Kidney epithelial cell (primary cell): ENCODE data around the gene MAP3K20. TPM values are rescaled to one million over a fixed set of nuclear protein-coding genes. Genes with fewer than 3 reads are reported as not detected.
"Not testable (repeated sequence)": the region's sequence is repeated elsewhere in the genome, so short reads cannot be mapped to it uniquely, and the experiment has no call there.

Experiments
- DNase-seq: peaks from one replicate; pipeline ENCODE4 v3.0.0-alpha.2; 2010; ENCODE audit warnings: low read depth
- H3K27me3 ChIP-seq: 2 replicates; pipeline ENCODE4 v1.6.0; 2011; ENCODE audit warnings: low read length; ENCODE audit not compliant: control insufficient read depth, insufficient read depth
- H3K36me3 ChIP-seq: 2 replicates; pipeline ENCODE4 v1.5.1; 2011; ENCODE audit warnings: low read length; ENCODE audit not compliant: control insufficient read depth, insufficient read depth
- H3K4me3 ChIP-seq: 2 replicates; pipeline ENCODE4 v1.5.1; 2011; ENCODE audit warnings: low read depth, mild to moderate bottlenecking, control low read depth, low read length
- total RNA-seq: library from RNA; depleted of rRNA; stranded (reverse); fragments of >200 nt; gene quantifications from 2 replicates; pipeline ENCODE4 v1.2.3, GENCODE V29; 2015
- TF ChIP-seq, protein P1 (sequence below): IDR thresholded peaks from 2 replicates; pipeline ENCODE4 v1.5.1; 2011; ENCODE audit warnings: mild to moderate bottlenecking, moderate library complexity, low read length, control low read depth, inconsistent platforms; ENCODE audit not compliant: insufficient read depth, poor library complexity, severe bottlenecking

Gene MAP3K20
- total RNA-seq, 1 donor from 2014 or later: 18.9 TPM

- H3K36me3 ChIP-seq: no peaks in the 10 kb centered on the region
- TF ChIP-seq, protein P1, sequence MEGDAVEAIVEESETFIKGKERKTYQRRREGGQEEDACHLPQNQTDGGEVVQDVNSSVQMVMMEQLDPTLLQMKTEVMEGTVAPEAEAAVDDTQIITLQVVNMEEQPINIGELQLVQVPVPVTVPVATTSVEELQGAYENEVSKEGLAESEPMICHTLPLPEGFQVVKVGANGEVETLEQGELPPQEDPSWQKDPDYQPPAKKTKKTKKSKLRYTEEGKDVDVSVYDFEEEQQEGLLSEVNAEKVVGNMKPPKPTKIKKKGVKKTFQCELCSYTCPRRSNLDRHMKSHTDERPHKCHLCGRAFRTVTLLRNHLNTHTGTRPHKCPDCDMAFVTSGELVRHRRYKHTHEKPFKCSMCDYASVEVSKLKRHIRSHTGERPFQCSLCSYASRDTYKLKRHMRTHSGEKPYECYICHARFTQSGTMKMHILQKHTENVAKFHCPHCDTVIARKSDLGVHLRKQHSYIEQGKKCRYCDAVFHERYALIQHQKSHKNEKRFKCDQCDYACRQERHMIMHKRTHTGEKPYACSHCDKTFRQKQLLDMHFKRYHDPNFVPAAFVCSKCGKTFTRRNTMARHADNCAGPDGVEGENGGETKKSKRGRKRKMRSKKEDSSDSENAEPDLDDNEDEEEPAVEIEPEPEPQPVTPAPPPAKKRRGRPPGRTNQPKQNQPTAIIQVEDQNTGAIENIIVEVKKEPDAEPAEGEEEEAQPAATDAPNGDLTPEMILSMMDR: no peak
These were observed 197.2 kb downstream of the MAP3K20 start for GRCh38 chr2:173272849-173273248.

DNA sequence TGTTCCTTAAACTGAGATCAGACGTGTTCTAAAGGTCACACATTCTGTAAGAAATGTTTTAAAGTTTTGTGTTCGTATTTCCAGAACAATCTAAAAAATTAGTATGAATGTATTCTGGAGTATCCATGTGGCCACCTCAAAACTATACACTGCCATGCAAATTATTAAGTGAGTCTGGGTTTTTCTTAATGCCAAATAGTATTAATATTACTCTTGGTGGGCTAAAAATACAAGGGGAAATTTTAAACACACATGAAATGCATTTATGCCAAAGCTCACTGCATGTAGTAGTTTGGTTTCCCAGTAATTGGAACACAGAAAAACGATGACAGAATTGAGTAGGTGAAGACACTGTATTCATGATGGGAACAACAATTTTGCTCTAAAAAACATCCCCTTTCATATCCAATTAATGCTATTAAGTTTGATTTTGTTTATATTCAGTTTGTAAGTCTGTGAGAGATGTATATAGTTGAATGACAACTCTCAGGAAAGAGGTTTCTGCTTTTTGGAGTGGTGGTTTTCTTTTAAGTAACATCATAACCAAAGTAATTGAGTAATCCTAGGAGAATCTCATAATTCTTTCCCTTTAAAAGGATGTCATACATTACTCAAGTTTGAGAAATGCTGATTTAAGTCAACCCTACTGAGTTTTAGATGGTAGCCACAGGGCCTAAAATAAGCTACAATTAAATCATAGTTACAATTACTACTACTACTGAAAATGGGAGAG lies 203.3 kb downstream of the MAP3K20 start:
- Histone ChIP-seq H3K4me3 (no peak overlapping the region), H3K27me3 (no peaks in the 10 kb centered on the region), H3K36me3 (no peaks in the 10 kb centered on the region)
- no peak for DNase-seq
- TF ChIP-seq, protein P1: no peak

More at GRCh38 chr2:173272849-173273248, 197.2 kb downstream of the MAP3K20 start:
- DNase-seq: no peak
- no peak overlapping the region for H3K4me3 ChIP-seq
- H3K27me3 ChIP-seq: no peaks in the 10 kb centered on the region

DNA sequence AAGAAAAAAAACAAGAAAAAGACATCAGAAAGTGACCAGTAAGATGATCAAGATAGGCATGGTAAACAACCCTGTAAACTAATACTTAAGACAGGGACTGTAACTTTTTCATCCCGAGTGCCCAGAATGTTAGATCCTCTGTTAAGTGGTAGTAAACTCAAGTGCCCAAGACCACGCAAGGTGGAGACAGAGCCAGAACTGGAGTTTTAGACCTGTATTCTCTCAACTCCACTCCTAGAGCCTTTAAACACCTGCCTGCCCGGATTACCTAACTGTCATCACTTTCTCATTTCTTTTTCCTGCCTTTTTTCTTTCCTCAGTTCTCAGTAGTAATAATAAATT lies 203.9 kb downstream of the MAP3K20 start:
- H3K4me3 ChIP-seq: no peak overlapping the region
- H3K36me3 ChIP-seq: no peaks in the 10 kb centered on the region
- no peaks in the 10 kb centered on the region for H3K27me3 ChIP-seq
- TF ChIP-seq, protein P1: no peak
- DNase-seq: no peak

GRCh38 chr2:173280853-173281252 lies 205.2 kb downstream of the MAP3K20 start:
- H3K4me3 ChIP-seq: no peak overlapping the region
- no peaks in the 10 kb centered on the region for H3K36me3 ChIP-seq

DNA sequence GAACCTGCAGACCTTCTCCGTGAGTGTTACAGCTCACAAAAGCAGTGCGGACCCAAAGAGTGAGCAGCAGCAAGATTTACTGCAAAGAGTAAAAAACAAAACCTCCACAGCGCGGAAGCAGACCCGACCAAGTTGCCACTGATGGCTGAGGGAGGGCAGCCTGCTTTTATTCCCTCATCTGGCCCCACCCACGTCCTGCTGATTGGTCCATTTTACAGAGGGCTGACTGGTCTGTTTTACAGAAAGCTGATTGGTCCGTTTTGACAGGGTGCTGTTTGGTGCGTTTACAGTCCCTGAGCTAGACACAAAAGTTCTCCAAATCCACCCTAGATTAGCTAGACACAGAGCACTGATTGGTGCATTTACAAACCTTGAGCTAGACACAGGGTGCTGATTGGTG lies 206.3 kb downstream of the MAP3K20 start:
- not testable (repeated sequence) for H3K4me3 ChIP-seq, H3K27me3 ChIP-seq, DNase-seq, H3K36me3 ChIP-seq

More at GRCh38 chr2:173280853-173281252, 205.2 kb downstream of the MAP3K20 start:
- TF ChIP-seq, protein P1: no peak
- DNase-seq: no peak
- H3K27me3 ChIP-seq: no peaks in the 10 kb centered on the region

DNA sequence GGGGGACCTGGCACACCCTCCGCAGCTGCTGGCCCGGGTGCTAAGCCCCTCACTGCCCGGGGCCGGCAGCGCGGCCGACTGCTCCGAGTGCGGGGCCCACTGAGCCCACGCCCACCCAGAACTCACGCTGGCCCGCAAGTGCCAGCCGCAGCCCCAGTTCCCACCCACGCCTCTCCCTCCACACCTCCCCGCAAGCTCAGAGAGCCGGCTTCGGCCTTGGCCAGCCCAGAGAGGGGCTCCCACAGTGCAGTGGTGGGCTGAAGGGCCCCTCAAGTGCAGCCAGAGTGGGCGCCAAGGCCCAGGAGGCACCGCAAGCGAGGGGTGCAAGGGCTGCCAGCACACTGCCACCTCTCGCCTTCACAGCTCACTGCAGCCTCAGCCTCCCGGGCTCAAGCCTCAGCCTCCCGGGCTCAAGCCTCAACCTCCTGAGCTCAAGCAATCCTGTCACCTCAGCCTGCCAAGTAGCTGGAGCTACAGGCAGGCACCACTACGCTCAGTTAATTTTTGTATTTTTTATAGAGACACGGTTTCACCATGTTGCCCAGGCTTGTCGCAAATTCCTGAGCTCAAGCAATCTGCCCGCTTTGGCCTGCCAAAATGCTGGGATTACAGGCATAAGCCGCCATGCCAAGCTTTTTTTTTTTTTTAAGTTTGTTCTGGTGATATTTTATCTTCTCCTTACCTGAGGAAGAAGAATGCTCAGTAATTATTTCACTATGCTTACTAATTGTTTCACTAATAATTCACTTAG lies 207.3 kb downstream of the MAP3K20 start:
- DNase-seq: no peak
- Histone ChIP-seq H3K27me3 (no peaks in the 10 kb centered on the region), H3K36me3 (no peaks in the 10 kb centered on the region), H3K4me3 (no peak overlapping the region)
- TF ChIP-seq, protein P1: no peak
